SJCRH30 (cell line): ENCODE results near the gene ARMH3. TPM values are rescaled to one million over a fixed set of nuclear protein-coding genes. Genes with fewer than 3 reads are reported as not detected.

Experiments used
- DNase-seq, 2 experiments: peaks; one replicate each; pipeline ENCODE4 v3.0.0-alpha.2; 2015 to 2020
- H3K27ac ChIP-seq: fragments of 250-450 bp; sonication (Bioruptor Pico); 2 replicates; pipeline ENCODE4 v1.5.1; 2020; ENCODE audit warnings: mild to moderate bottlenecking, moderate library complexity
- H3K27me3 ChIP-seq: fragments of 250-450 bp; sonication (Bioruptor Pico); 2 replicates; pipeline ENCODE4 v1.5.1; 2020; ENCODE audit warnings: mild to moderate bottlenecking, moderate library complexity
- H3K36me3 ChIP-seq: fragments of 250-450 bp; sonication (Bioruptor Pico); 2 replicates; pipeline ENCODE4 v1.5.1; 2020; ENCODE audit warnings: mild to moderate bottlenecking, moderate library complexity
- H3K4me1 ChIP-seq: fragments of 250-450 bp; sonication (Bioruptor Pico); 2 replicates; pipeline ENCODE4 v1.5.1; 2020; ENCODE audit warnings: mild to moderate bottlenecking, moderate library complexity
- H3K4me3 ChIP-seq: fragments of 250-450 bp; sonication (Bioruptor Pico); 2 replicates; pipeline ENCODE4 v1.5.1; 2020; ENCODE audit warnings: mild to moderate bottlenecking, moderate library complexity
- H3K9me3 ChIP-seq: fragments of 250-450 bp; sonication (Bioruptor Pico); replicated peaks from 2 replicates; pipeline ENCODE4 v1.5.1; 2020; ENCODE audit warnings: mild to moderate bottlenecking, moderate library complexity
- total RNA-seq: library from RNA; depleted of rRNA; stranded (reverse); fragments of >200 nt; shearing (Covaris generic); gene quantifications from 2 replicates; pipeline ENCODE4 v1.2.3, GENCODE V29; 2014; rRNA removed

ARMH3 gene
- total RNA-seq, 1 experiment from 2014 or later = 25.7 TPM

- Histone ChIP-seq H3K4me3 (no peak overlapping the region), H3K36me3 (peaks cover 95% of the 10 kb centered on the region), H3K4me1 (no peaks in the 10 kb centered on the region), H3K9me3 (no peaks in the 10 kb centered on the region), H3K27me3 (no peaks in the 10 kb centered on the region), H3K27ac (no peak overlapping the region)
- no peak for DNase-seq
Observed at GRCh38 chr10:101797403-101798059, 258.4 kb downstream of the ARMH3 start.

Other genes starting within 250 kb of the ARMH3 start
- gene OGA, start 237.7 kb downstream of the ARMH3 start, total RNA-seq = 110 and 132 TPM in 2 replicates
- gene KCNIP2, start 212.4 kb downstream of the ARMH3 start, total RNA-seq = 0.81 and 1.1 TPM in 2 replicates
- 6.4 and 7.0 TPM in 2 replicates for gene HPS6, start 9.2 kb upstream of the ARMH3 start, total RNA-seq
- 72.6 and 81.6 TPM in 2 replicates for gene LDB1, start 64.2 kb upstream of the ARMH3 start, total RNA-seq
- 61.0 and 63.0 TPM in 2 replicates for gene PPRC1, start 76.9 kb upstream of the ARMH3 start, total RNA-seq
- gene NOLC1, start 96.2 kb upstream of the ARMH3 start, total RNA-seq = 225 and 242 TPM in 2 replicates
- 0.42 and 0.53 TPM in 2 replicates for gene ELOVL3, start 170.1 kb upstream of the ARMH3 start, total RNA-seq
- 105 and 111 TPM in 2 replicates for gene PITX3, start 185.3 kb upstream of the ARMH3 start, total RNA-seq
- gene GBF1, start 189.4 kb upstream of the ARMH3 start, total RNA-seq = 124 and 131 TPM in 2 replicates